Activated CD8-positive, alpha-beta T cell treated with anti-CD3 and anti-CD28 coated beads, Interleukin-2, amount 10 ng/mL, durations not matched to agents 7 days and 5 days (primary cell): ENCODE measurements around the gene DND1. TPM values are rescaled to one million over a fixed set of nuclear protein-coding genes. Genes with fewer than 3 reads are reported as not detected.
"Not testable (repeated sequence)": the region's sequence is repeated elsewhere in the genome, so short reads cannot be mapped to it uniquely, and the experiment has no call there.

Experiments
- ATAC-seq: fragments of 150-1000 bp; cut with Tn5 transposase; one replicate; pipeline ENCODE4 v1.10.0; 2021; ENCODE audit warnings: moderate library complexity
- CTCF ChIA-PET: fragments of 350-600 bp; sonication (Branson Sonifier 250); formaldehyde crosslinking; loops from one replicate; lab custom pipeline; 2021; ENCODE audit warnings: antibody characterized with exemption; lab: Charles Lee
- POLR2A ChIA-PET: fragments of 350-600 bp; sonication (Branson Sonifier 250); formaldehyde crosslinking; loops from one replicate; lab custom pipeline; 2021; ENCODE audit warnings: antibody characterized with exemption; lab: Charles Lee
- DNase-seq: peaks from one replicate; pipeline ENCODE4 v3.0.0-alpha.2; 2020
- H3K27ac Mint-ChIP-seq: one replicate; pipeline ENCODE4 v1.8.0; 2021; ENCODE audit warnings: mild to moderate bottlenecking, mixed read lengths
- H3K27me3 Mint-ChIP-seq: one replicate; pipeline ENCODE4 v1.8.0; 2021; ENCODE audit warnings: low read depth, mixed read lengths
- H3K36me3 Mint-ChIP-seq: one replicate; pipeline ENCODE4 v1.8.0; 2021; ENCODE audit warnings: low read depth, mixed read lengths
- H3K4me1 Mint-ChIP-seq: one replicate; pipeline ENCODE4 v1.8.0; 2021; ENCODE audit warnings: low read depth, mixed read lengths
- H3K4me3 Mint-ChIP-seq: one replicate; pipeline ENCODE4 v1.8.0; 2021; ENCODE audit warnings: mild to moderate bottlenecking, mixed read lengths
- H3K9me3 Mint-ChIP-seq: one replicate; pipeline ENCODE4 v1.8.0; 2022; ENCODE audit warnings: mixed read lengths; ENCODE audit not compliant: insufficient read depth
- total RNA-seq, 2 experiments: library from RNA; stranded (reverse); gene quantifications; one replicate each; pipeline ENCODE4 v1.2.3, GENCODE V29; 2021

Gene DND1
- total RNA-seq = 1 to 10 TPM; 3.1 to 4.1 TPM

DNA sequence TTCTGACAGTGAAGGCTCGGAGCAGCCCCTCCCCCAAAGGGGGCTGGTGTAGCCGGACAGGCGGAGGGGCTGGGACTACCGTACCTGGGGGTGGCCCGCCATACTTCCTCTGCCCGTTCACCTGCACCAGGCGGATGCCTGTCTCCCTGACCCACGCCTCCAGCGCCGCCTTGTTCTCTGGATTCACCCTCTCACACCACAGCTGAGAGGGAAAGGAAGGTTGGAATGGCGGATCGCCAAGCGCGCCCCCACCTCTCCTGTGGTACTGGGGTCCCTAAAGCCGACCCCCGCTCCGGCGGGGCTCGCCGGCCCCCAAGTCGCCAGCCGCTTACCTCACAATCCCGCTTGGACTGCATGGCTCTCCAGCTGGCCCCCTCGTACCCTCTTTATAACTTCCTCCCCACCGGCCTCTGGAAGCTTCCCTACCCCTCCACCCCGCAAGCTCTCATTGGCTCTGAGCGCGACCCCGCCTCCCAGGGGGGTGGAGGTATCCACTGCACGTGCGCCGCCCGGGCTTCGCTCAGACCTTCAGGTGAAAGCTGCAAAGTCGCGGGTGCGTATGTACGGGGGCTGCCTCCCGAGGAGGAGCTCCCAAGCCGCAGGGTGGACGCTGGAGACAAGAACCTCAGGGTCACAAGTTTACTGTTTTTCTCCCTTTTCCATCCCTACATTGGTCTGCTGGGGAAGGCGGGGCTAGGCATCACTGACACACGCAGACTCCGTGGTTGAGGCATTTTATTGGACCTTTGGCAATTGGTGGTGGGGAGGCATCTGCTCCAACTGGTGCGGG lies at the start of gene DND1:
TSS of gene DND1 (minus strand) at position 390 of the 790 bp plus-strand sequence. CDS start at position 356, 34 bp downstream.
- POLR2A ChIA-PET = no interaction called here
- H3K27ac Mint-ChIP-seq = peak within 1 kb of the TSS; percentile 18

DNA sequence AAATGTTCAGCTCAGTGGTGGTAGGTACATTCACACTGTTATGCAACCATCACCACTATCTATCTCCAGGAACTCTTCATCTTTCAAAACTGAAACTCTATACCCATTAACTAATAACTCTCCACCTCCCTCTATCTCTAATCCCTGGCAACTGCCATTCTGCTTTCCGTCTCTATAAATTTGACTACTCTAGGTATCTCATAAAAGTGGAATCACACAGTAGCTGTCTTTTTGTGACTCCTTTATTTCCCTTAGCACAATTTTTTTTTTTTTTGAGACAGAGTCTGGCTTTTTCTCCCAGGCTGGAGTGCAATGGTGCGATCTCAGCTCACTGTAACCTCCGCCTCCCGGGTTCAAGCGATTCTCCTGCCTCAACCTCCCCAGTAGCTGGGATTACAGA lies 48.0 kb upstream of the DND1 start:
- Mint-ChIP-seq H3K27me3 (peaks cover 24% of the 10 kb centered on the region), H3K4me1 (peaks cover 14% of the 10 kb centered on the region)
- not testable (repeated sequence) for H3K36me3 Mint-ChIP-seq, H3K4me3 Mint-ChIP-seq, ATAC-seq, H3K27ac Mint-ChIP-seq, H3K9me3 Mint-ChIP-seq, DNase-seq
- POLR2A ChIA-PET = interaction anchor here (1.2 kb wide), 1 partner anchor 18 kb away, joined by 3 read pairs; no protein-coding TSS in a partner anchor
- CTCF ChIA-PET = interaction anchor here (1.4 to 3.8 kb wide), 5 partner anchors 349 to 691 kb away, joined by 3 to 15 read pairs (median 8); partner anchors contain the start of gene PCDHGA10

More for the DNA sequence above, at the start of gene DND1:
- Mint-ChIP-seq H3K27me3 (no peaks in the 10 kb centered on the region), H3K4me1 (peaks cover 4% of the 10 kb centered on the region), H3K9me3 (no peaks in the 10 kb centered on the region), H3K36me3 (peaks cover 65% of the 10 kb centered on the region), H3K4me3 (no peak within 1 kb of the TSS)
- DNase-seq (no peak), ATAC-seq (peak; percentile 18)
- CTCF ChIA-PET = no interaction called here

DNA sequence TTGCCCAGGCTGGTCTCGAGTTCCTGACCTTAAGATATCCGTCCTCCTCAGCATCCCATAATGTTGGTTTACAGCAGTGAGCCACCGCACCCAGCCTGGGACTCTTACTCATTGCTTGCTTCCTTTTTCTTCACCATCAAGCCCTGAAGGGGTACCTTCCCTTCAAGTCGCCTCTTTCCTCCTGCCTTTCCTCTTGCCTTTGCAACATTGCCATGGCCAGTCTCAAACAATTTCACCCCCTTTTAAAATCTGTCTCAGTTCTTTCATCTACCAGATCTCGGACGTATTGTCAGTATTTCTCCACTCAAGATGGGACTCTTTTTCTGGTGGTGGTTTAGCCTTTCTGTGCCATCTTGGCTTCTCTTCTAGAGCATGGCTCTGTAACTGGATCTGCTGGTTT lies 47.4 kb upstream of the DND1 start:
- DNase-seq, H3K4me1 Mint-ChIP-seq, POLR2A ChIA-PET, H3K27ac Mint-ChIP-seq, ATAC-seq, H3K4me3 Mint-ChIP-seq, H3K36me3 Mint-ChIP-seq, H3K9me3 Mint-ChIP-seq: not testable (repeated sequence)
- CTCF ChIA-PET = interaction anchor here (1.3 to 3.8 kb wide), 7 partner anchors 9 to 482 kb away, joined by 3 to 15 read pairs (median 7); no protein-coding TSS in a partner anchor
- H3K27me3 Mint-ChIP-seq = peaks cover 19% of the 10 kb centered on the region

DNA sequence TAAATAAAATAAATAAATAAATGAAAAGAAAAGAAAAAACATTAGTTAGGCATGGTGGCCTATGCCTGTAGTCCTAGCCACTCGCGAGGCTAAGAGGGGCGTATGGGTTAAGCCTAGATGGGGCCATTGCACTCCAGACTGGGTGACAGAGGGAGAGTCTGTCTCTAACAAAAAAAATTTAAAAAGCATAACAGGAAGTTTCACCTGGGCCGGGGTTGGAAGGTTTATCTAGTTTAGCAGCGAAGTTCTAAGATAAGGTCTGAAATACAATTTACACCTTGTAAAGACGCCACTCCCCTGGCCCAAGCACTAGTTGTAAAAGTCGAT lies 44.9 kb upstream of the DND1 start:
- Mint-ChIP-seq H3K9me3 (no peaks in the 10 kb centered on the region), H3K27ac (no peak overlapping the region), H3K4me1 (peaks cover 2% of the 10 kb centered on the region), H3K4me3 (no peak overlapping the region), H3K36me3 (no peaks in the 10 kb centered on the region), H3K27me3 (peaks cover 16% of the 10 kb centered on the region)
- POLR2A ChIA-PET = interaction anchor here (1.1 kb wide), 1 partner anchor 70 kb away, joined by 4 read pairs; no protein-coding TSS in a partner anchor
- DNase-seq (no peak), ATAC-seq (no peak)
- CTCF ChIA-PET = interaction anchor here (3.8 kb wide), 1 partner anchor 355 kb away, joined by 15 read pairs; no protein-coding TSS in a partner anchor

DNA sequence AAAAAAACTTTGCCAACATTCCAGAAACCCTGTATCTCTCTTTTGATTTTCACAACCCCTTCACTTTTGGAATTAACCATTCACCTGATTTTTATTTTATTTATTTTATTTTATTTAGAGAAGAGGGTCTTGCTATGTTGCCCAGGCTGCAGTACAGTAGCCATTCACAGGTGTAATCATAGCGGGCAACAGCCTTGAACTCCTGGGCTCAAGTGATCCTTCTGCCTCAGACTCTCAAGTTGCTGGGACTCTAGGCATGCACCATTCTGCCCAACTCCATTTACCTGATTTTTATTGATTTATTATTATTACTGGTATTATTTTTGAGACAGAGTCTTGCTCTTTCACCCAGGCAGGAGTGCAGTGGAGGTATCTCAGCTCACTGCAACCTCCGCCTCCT lies 42.9 kb upstream of the DND1 start:
- CTCF ChIA-PET = interaction anchor here (0.8 kb wide), 1 partner anchor 343 kb away, joined by 5 read pairs; no protein-coding TSS in a partner anchor
- peaks cover 10% of the 10 kb centered on the region for H3K4me1 Mint-ChIP-seq
- H3K4me3 Mint-ChIP-seq, H3K36me3 Mint-ChIP-seq, DNase-seq, H3K9me3 Mint-ChIP-seq, ATAC-seq, POLR2A ChIA-PET, H3K27ac Mint-ChIP-seq, H3K27me3 Mint-ChIP-seq: not testable (repeated sequence)

DNA sequence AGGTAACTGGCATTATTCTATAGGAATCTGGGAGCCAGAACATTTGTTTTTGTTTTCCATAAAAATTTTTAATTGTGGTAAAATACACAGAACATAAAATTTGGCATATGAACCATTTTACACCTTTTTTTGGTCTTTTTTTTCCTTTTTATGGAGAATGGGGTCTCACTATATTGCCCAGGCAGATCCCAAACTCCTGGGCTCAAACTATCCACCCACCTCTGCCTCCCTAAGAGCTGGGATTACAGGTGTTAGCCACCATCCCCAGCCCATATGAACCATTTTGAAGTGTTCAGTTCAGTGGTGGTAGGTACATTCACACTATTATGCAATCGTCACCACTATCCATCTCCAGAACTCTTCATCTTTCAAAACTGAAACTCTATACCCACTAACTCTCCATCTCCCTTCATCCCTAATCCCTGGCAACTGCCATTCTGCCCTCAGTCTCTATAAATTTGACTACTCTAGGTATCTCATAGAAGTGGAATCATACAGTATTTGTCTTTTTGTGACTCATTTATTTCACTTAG lies 40.3 kb upstream of the DND1 start:
- H3K4me3 Mint-ChIP-seq = no peak overlapping the region
- H3K36me3 Mint-ChIP-seq = peaks cover 5% of the 10 kb centered on the region
- ATAC-seq (no peak), DNase-seq (no peak)
- peaks cover 5% of the 10 kb centered on the region for H3K27me3 Mint-ChIP-seq
- H3K4me1 Mint-ChIP-seq = peaks cover 18% of the 10 kb centered on the region
- no peak overlapping the region for H3K27ac Mint-ChIP-seq
- H3K9me3 Mint-ChIP-seq = no peaks in the 10 kb centered on the region
- CTCF ChIA-PET = no interaction called here
- POLR2A ChIA-PET = no interaction called here

DNA sequence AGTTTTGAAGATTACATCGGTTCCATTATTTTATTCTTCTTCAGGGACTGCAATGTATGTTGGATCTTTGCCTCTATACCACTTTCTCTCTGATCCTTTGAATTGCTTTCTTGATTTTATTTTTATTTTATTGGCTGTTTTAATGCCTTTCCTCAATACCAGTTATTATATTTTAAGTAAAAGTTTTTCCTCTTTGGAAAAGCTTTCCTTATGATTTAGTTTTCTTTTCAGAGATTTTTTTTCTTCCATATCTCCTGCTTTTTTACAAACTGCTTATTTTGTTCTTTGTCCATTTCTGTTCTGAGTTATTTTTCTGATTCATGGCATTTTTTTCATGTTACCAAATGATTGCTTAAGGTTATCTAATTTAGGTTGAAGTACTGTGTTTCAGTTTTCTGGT lies 38.4 kb upstream of the DND1 start:
- Mint-ChIP-seq H3K36me3 (peaks cover 13% of the 10 kb centered on the region), H3K4me3 (peak overlapping the region; percentile 96), H3K9me3 (no peaks in the 10 kb centered on the region), H3K27me3 (peaks cover 5% of the 10 kb centered on the region), H3K27ac (no peak overlapping the region), H3K4me1 (peaks cover 18% of the 10 kb centered on the region)
- no peak for ATAC-seq
- ChIA-PET CTCF (interaction anchor here (0.8 to 2.0 kb wide), 10 partner anchors 9 to 360 kb away, joined by 3 to 10 read pairs (median 5); partner anchors contain the start of genes HARS1, IK, NDUFA2 and ZMAT2), POLR2A (interaction anchor here (1.1 to 4.7 kb wide), 3 partner anchors 11 to 64 kb away, joined by 4 to 22 read pairs (median 16); partner anchors contain the start of genes IK, NDUFA2 and ZMAT2)
- no peak for DNase-seq

DNA sequence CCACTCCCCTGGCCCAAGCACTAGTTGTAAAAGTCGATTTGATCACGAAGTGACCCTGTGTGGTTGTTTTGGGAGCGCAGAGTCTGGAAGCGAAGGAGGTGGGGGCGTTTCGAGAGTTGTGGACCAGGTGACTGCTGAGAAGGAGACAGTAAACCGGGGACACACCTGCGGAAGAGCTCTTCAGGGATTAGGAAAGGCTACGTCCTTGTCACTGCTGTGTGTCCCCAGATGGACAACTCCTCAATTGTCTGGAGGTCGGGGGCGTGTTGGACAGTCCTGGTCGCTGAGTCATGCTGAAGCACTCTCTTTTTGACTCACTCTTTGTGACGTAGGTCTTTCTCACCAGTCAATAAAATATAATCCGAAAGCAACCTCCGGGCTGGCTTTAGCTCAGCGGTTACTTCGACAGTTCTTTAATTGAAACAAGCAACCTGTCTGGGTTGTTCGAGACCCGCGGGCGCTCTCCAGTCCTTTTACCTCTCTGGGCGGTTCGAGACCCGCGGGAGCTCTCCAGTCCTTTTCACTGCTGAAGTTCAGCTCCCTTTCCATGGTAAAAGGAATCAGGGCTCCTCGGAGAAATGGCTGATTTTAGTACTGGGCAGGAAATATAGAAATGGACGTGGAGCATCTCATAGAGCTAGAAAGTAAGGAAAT lies 37.6 kb upstream of the DND1 start:
- peaks cover 5% of the 10 kb centered on the region for H3K27me3 Mint-ChIP-seq
- H3K4me3 Mint-ChIP-seq = peak overlapping the region; percentile 96
- no peaks in the 10 kb centered on the region for H3K9me3 Mint-ChIP-seq
- H3K36me3 Mint-ChIP-seq = peaks cover 19% of the 10 kb centered on the region
- DNase-seq (peak; percentile 95), ATAC-seq (peak; percentile 94)
- H3K27ac Mint-ChIP-seq = peak overlapping the region; percentile 93
- H3K4me1 Mint-ChIP-seq = peaks cover 18% of the 10 kb centered on the region
- ChIA-PET POLR2A (interaction anchor here (0.6 to 4.7 kb wide), 11 partner anchors 9 to 609 kb away, joined by 3 to 22 read pairs (median 4); partner anchors contain the start of genes HARS1, HARS2, IK and NDUFA2), CTCF (interaction anchor here (0.8 to 2.0 kb wide), 11 partner anchors 9 to 359 kb away, joined by 3 to 10 read pairs (median 5); partner anchors contain the start of genes HARS1, IK, NDUFA2 and ZMAT2)

DNA sequence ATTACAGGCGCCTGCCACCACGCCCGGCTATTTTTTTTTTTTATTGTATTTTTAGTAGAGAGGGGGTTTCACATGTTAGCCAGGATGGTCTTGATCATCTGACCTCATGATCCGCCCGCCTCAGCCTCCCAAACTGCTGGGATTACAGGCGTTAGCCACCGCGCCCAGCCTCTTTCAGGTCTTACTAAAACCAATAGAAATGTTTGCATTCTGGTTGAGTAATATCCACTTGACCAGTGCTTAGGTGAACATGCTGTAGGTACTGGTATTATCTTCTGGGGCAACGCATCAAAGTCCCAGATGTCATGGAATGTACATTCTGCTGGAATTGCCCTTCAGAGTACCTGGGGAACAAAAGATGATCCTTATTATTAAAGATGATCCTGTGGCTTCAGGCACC lies 35.4 kb upstream of the DND1 start:
- peaks cover 36% of the 10 kb centered on the region for H3K36me3 Mint-ChIP-seq
- POLR2A ChIA-PET = interaction anchor here (3.9 to 4.7 kb wide), 2 partner anchors 8 to 61 kb away, joined by 16 to 22 read pairs; partner anchors contain the start of genes IK, NDUFA2 and ZMAT2
- H3K4me1 Mint-ChIP-seq = peaks cover 17% of the 10 kb centered on the region
- peak overlapping the region; percentile 96 for H3K4me3 Mint-ChIP-seq
- DNase-seq, H3K27ac Mint-ChIP-seq, H3K9me3 Mint-ChIP-seq, ATAC-seq, CTCF ChIA-PET, H3K27me3 Mint-ChIP-seq: not testable (repeated sequence)

DNA sequence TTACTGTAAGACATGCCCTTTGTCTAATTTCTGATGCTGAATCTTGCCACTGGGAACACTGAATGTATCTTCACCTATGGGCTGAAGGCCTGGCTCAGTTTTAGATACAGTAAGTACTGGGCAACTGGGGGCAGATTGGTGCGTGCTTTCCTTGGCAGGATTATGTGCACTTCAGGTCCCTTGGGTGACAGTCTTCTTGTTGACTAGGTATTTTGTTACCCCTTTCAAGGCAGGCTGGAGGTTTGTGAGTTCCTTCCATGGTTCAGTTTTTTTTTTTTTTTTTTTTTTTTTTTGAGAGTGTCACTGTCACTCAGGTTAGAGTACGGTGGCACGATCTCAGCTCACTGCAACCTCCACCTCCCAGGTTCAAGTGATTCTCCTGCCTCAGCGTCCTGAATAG lies 34.4 kb upstream of the DND1 start:
- no peaks in the 10 kb centered on the region for H3K9me3 Mint-ChIP-seq
- ATAC-seq (no peak), DNase-seq (no peak)
- H3K4me3 Mint-ChIP-seq = no peak overlapping the region
- H3K4me1 Mint-ChIP-seq = peaks cover 14% of the 10 kb centered on the region
- POLR2A ChIA-PET = interaction anchor here (0.6 to 4.7 kb wide), 3 partner anchors 13 to 68 kb away, joined by 3 to 16 read pairs (median 3); partner anchors contain the start of genes IK, NDUFA2 and TMCO6
- no peak overlapping the region for H3K27ac Mint-ChIP-seq
- peaks cover 43% of the 10 kb centered on the region for H3K36me3 Mint-ChIP-seq
- H3K27me3 Mint-ChIP-seq = no peaks in the 10 kb centered on the region
- CTCF ChIA-PET = no interaction called here
